Measurements from ENCODE around the gene TRIO. TPM values are rescaled to one million over a fixed set of nuclear protein-coding genes. Genes with fewer than 3 reads are reported as not detected.

The TRIO gene
- total and polyA plus RNA-seq, 2 donors (not counting 3 experiments of a cell fraction or from before 2014, with no cell fraction given): 82.9 to 248 TPM

GRCh38 chr5:14239951-14240350 is 96.8 kb downstream of the TRIO start:
- CTCF ChIA-PET: interaction anchor here (2.2 to 2.9 kb wide), 3 partner anchors 10 to 30 kb away, joined by 7 to 9 read pairs (median 8); no protein-coding TSS in a partner anchor
- peaks cover 22% of the 10 kb centered on the region for H3K4me1 ChIP-seq (ENCODE audit: control insufficient read depth, extremely low read depth, insufficient read depth, low read length)
- peaks cover 100% of the 10 kb centered on the region for H3K79me2 ChIP-seq (ENCODE audit: control insufficient read depth, insufficient read depth, low read length)
- H2AFZ ChIP-seq (ENCODE audit: low read depth, low read length): no peak overlapping the region
- H3K9me3 ChIP-seq (replicated peaks; ENCODE audit: control insufficient read depth, insufficient read depth, low read length): no peaks in the 10 kb centered on the region
- H4K20me1 ChIP-seq (replicated peaks; ENCODE audit: control insufficient read depth, extremely low read depth, insufficient read depth, low read length): peaks cover 17% of the 10 kb centered on the region
- intact Hi-C loops (cut with micrococcal nuclease): loop anchor here (2.0 kb wide), 1 partner anchor 15 kb away; no protein-coding TSS in a partner anchor
- BruUV-seq (replicated peaks): no TSS peak
- H3K27ac ChIP-seq (ENCODE audit: insufficient read depth, low read depth, low read length): no peak overlapping the region
- FAIRE-seq (no peak), DNase-seq (ENCODE audit: low read depth, low spot score) (no peak)
- no peak overlapping the region for H3K9ac ChIP-seq (replicated peaks; ENCODE audit: extremely low read depth, insufficient read depth, low read length)
- H3K4me2 ChIP-seq (ENCODE audit: insufficient read depth, low read length): no peak overlapping the region
- H3K27me3 ChIP-seq (ENCODE audit: control insufficient read depth in 2 of 2, insufficient read depth in 2 of 2, low read length in 2 of 2): no peaks in the 10 kb centered on the region
- H3K36me3 ChIP-seq (ENCODE audit: control insufficient read depth in 2 of 2, extremely low read depth in 1 of 2, insufficient read depth in 2 of 2, low read length in 2 of 2): no peaks in the 10 kb centered on the region
- no peak overlapping the region for H3K4me3 ChIP-seq (replicated peaks in 1 of 3; ENCODE audit: insufficient read depth in 1 of 3, low read depth in 1 of 3, low read length in 3 of 3)
- POLR2A ChIA-PET: no interaction called here
- no peak for TF ChIP-seq POLR2AphosphoS5 (IDR thresholded peaks at IDR 0.05; ENCODE audit: insufficient read depth, low read depth, low read length)
- TF ChIP-seq, protein P1, sequence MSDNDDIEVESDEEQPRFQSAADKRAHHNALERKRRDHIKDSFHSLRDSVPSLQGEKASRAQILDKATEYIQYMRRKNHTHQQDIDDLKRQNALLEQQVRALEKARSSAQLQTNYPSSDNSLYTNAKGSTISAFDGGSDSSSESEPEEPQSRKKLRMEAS (IDR thresholded peaks at IDR 0.05; ENCODE audit: insufficient read depth, insufficient read length): no peak
- no peak for TF ChIP-seq JUN (IDR thresholded peaks at IDR 0.05; ENCODE audit: borderline replicate concordance, insufficient read depth, insufficient read length, low read depth)
- TF ChIP-seq MYC (IDR thresholded peaks at IDR 0.05; ENCODE audit: low read depth, low read length): no peak
- no peak for TF ChIP-seq GATA2 (IDR thresholded peaks at IDR 0.05; ENCODE audit: insufficient read depth, insufficient read length, low read depth, low read length)
- no peak for TF ChIP-seq CTCF (IDR thresholded peaks at IDR 0.05; ENCODE audit: extremely low read depth in 1 of 2, insufficient read depth in 1 of 2, low read depth in 1 of 2, low read length in 2 of 2)
- no peak for TF ChIP-seq POLR2A (IDR thresholded peaks at IDR 0.05; ENCODE audit: low read depth, low read length)
- no peak for TF ChIP-seq EZH2 (IDR thresholded peaks at IDR 0.05; ENCODE audit: borderline replicate concordance, low read depth, low read length, severe bottlenecking)
- TF ChIP-seq FOS (IDR thresholded peaks at IDR 0.05; ENCODE audit: borderline replicate concordance, insufficient read depth, low read length): no peak
- H3K9me1 ChIP-seq (replicated peaks; ENCODE audit: control insufficient read depth, extremely low read depth, insufficient read depth, low read length): no peaks in the 10 kb centered on the region
- dilution Hi-C loops (cut with MboI; ENCODE audit: extremely low pct_ligation_motif_present, low sequenced_read_pairs): no loop called here
